NOMO-1 treated with DMSO at 0.1 percent for 48 hours (cell line): ENCODE data around the gene C6orf47.
"Not testable (repeated sequence)": the region's sequence is repeated elsewhere in the genome, so short reads cannot be mapped to it uniquely, and the experiment has no call there.

Source experiments
- DNase-seq: peaks from one replicate; lab custom pipeline; 2025; ENCODE audit not compliant: unreplicated experiment; lab: John Stamatoyannopoulos, UW

The C6orf47 gene, protein sequence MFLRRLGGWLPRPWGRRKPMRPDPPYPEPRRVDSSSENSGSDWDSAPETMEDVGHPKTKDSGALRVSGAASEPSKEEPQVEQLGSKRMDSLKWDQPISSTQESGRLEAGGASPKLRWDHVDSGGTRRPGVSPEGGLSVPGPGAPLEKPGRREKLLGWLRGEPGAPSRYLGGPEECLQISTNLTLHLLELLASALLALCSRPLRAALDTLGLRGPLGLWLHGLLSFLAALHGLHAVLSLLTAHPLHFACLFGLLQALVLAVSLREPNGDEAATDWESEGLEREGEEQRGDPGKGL

DNA sequence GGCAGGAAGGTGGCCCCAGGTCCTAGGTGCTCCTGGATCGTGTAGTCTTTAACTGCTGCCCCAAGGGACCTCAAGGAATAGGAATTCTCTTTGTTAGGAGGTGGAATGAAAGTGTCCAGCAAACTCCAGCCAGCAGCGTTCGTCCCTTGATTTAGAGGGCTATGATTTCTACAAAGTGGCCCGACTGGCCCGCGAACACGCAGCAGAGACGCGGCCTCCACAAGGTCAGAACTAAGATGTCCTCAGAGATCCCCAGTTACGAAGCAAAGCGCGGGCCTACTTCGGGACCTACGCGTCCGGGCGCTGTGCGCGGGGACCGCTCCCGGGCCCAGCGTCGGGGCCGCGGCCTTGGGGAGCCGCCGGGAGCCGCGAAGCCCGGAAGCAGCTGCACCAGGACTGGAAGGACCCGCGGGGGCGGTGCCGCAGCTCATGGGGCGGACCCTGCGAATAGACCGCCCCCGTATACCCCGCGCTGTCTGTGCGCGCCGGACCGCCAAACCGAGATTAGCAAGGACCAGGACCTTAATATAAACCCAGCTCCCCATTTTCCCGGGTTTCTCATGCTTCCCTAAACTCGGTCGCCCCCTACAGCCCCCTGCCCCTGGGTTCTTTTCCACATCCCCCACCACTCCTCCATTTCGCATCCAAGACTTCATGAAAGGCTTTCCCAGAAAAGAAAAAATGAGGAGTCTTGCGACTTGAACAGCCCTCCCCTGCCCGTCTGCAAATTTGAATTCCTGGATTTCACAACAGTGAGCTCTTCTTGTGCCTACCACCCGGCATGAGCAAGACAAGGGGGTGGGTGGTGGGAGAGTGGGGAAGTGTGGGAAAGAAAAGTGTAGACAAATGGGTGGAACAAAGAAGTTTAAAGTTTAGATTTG is at the start of gene C6orf47:
C6orf47 (minus strand) TSS at position 398 of the 881 bp plus-strand sequence. CDS start 831 bp downstream, outside the sequence.
- DNase-seq: peak; percentile 69

DNA sequence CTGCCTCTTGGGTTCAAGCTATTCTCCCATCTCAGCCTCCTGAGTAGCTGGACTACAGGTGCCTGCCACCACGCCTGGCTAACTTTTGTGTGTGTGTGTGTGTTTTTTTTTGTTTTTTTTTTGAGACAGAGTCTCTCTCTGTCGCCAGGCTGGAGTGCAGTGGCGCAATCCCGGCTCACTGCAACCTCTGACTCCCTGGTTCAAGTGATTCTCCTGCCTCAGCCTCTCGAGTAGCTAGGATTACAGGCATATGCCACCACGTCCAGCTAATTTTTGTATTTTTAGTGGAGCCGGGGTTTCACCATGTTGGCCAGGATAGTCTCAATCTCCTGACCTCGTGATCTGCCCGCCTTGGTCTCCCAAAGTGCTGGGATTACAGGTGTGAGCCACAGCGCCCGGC is 48.6 kb upstream of the C6orf47 start:
- not testable (repeated sequence) for DNase-seq

DNA sequence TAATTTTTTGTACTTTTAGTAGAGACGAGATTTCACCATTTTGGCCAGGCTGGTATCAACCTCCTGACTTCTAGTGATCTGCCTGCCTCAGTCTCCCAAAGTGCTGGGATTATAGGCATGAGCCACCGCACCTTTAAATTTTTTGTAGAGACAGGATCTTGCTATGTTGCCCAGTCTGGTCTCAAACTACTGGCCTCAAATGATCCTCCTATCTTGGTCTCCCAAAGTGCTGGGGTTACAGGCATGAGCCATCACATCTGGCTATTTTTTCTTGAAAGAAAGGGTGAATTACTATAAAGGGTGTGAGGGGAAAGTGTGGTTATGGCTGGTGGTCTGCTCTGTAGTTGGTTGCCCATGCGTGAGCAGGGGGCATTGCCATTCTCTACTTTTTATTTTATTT is 47.6 kb upstream of the C6orf47 start:
- DNase-seq: no peak

DNA sequence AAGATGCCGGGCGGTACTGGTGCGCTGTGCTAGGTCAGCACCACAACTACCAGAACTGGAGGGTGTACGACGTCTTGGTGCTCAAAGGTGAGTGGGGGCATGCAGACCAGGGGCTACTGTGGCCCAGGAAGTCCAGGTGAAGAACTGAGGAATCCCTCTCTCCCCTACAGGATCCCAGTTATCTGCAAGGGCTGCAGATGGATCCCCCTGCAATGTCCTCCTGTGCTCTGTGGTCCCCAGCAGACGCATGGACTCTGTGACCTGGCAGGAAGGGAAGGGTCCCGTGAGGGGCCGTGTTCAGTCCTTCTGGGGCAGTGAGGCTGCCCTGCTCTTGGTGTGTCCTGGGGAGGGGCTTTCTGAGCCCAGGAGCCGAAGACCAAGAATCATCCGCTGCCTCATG is 47.1 kb upstream of the C6orf47 start:
- no peak for DNase-seq

DNA sequence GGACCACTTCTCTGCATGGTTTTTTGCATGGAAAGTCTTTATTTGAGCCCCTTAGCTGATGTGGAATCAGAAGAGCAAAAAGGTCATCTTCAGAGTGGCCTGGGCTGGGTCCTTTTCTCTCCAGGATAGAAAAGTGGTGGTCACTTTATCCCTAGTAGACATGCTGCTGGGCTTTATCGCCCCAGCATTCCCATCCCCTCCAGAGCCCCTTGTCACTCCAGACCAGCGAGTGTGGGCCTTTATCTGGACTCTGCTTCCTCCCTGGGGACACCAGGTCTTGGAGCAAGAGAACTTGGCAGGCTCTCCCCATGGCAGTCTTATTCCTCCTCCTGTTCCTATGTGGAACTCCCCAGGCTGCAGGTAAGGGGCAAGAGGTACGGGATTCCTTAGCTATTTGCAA is 46.0 kb upstream of the C6orf47 start, which contains the start of gene LY6G6F:
LY6G6F (plus strand) TSS at position 268 of the 400 bp plus-strand sequence; CDS start at position 309, 41 bp downstream.
- no peak for DNase-seq

DNA sequence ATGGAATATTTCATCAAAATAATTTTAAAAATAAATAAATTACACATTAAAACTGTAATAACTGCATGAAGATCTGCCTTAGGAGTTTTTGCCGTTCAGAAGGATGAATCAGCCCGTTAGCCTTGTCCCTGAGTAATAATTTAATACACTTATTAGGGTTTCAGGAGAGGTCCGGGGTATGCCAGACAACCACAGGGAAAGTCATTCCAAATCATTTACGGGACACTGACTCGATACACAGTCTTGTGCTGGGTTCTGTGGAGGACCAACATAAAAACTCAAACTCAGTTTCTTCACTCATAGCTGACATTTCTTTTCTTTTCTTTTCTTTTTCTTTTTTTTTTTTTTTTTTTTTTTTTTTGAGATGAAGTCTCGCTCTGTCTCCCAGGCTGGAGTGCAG is 45.4 kb upstream of the C6orf47 start:
- DNase-seq: no peak

DNA sequence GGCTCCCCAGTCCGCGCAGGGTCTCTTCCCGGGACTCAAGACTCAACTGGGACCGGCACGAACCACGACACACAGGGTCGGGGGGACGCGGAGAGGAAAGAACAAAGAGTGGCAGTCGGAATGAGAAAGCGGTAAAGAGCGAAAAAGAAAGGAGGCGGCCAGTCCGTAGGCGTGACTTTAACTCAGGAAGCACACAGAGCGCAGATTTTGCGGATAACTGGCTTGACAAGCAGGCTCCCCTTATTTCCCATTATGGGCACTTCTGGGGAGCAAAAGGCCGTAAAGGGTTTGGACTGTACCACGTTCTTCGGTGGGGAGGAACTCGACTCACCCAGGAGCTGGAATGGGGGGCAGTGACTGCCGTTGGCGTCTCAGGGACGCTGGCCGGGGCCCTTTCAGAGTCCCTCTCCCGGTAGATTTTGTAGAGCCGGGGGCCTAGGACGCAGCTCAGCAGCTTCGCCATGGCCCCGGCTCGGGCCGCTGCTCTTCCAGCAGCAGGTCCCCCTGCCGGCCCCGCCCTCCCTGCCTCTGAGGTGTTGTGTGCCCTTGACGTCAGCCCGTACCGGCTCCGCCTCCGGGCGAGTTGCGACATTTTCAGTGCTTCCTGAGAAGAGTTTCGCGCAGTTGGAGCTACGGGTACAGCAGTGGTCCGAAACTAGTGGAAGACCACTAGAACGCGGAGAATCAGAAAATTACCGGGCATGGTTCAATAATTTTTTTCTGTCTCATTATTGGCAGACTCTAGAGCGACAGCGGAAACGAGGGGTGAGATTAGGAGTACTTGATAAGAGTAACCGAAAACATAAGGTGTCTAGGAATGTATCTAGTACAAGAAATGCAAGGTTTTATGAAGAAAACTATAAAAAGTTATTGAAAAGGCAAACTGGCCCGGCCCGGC is 42.5 kb upstream of the C6orf47 start, which contains the start of gene ABHD16A:
ABHD16A (minus strand) TSS at position 506 of the 898 bp plus-strand sequence; CDS start at position 463, 43 bp downstream.
- DNase-seq: peak; percentile 98

DNA sequence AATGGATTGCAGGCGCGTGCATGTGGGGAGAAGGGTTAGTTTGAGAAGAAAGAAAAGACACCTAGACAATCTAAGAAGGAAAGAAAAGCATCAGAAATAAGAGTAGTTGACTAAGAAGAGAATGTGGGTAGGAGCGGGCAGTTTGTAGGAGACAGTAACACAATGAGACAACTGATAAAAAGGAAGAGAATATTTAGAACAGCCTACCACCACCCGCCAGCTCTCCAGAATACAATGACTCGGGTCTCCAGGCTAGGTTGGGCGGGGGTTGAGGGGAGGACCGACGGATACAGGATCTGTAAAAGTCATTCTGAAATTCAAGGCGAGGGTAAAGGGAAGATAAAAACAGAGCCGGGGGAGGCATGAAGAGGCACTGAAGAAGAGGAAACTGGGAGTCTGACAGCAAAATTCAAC is 41.8 kb upstream of the C6orf47 start:
- no peak for DNase-seq

DNA sequence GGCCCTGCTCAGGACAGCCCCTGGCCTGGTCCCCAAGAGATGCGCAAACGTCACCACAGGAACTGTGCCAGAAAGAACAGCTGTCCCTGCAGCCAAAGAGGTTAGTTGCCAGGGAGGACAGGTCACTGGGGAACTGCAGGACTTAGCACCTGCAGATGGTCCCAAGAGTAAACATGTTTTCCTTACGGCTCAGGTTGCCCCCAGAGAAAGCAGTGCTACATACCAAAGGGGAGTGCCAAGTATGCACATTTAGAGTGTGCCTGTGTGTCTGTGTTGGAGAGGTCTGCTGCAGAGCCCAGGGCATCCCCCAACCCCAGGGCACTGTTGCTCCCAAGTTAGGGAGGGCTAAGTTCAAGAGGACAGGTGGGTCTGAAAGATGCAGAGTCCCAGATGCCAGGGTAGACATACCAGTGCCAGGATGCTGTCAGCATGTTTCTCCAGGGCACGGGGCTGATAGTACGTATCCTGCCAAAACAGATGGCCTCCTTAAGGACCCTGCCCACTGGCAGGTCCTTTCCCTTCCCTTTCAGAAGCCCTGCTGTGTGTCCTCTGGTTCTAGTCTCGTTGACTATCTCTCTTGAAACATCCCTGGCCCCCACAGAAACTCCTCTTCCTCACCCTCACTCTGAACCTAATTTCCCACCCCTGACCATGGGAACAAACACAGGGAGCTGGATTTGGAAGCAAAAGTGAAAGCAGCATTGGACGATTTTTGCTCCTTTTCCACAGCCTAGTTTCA is 41.3 kb upstream of the C6orf47 start:
- DNase-seq: no peak

DNA sequence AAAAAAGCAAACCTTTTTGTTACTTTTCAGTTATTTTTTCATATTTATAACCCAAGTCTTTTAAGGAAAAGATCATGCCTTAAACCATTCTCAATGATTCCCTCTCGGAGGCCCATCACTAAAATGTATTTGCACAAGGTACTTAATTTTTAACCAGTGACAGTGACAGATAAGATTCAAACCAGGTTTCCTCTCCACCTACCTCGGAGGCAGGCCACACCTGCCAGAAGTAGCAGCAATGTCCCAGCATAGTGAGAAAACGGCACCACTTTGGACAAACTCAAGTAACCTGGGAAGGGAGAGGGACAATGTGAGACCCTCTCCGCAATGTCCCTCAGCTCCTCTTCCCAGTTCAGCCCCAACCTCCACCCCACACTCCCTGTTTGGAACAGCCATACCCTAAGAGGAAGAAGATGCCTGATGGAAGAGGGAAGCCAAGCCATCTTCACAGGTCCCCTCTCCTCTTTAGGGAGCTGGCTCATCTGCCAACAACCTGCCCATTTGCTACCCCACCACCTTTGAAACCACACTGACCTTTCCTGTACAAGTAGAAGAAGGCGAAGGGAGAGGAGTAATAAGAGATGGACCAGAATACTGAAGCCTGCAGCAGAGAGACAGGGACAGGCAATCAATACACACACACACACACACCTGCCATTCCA is 40.3 kb upstream of the C6orf47 start:
- no peak for DNase-seq

DNA sequence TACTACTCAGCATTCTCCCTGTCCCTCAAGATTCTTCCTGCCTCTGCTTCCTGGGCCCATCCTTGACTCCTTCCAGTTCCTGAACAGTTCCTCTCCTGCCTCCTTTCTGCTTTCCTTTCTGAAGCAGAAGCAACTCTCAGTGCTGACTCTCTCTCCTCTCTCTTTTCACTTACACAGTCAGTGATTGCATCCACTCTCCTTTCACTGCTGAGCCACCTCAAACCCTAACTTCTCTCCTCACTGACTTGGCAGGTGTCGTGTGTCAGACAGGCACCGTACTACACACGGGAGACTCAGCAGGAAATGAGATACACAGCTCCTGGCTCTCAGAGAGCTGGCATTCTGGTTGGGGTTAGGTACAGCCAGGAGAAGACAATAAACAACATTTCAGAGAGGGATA is 37.0 kb upstream of the C6orf47 start:
- DNase-seq: no peak

DNA sequence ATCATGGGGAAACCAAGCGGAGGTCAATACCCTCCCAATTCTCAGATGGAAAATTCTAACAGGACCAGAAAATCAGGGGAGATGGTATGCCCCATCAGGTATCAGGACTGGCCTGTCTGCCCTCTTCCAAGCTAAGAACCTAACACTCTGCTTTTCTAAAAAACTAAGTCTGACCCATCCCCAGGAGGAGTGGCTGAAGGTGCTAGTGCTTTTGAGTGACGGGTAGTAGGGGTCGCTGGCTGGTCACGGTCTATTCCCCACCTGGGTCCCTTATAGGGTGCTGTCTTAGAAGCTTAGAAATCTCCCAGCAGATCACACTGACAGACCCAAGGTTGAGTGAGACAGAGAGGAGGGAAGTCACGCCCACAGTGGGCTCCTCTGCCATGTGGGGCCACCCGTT is 33.0 kb upstream of the C6orf47 start:
- no peak for DNase-seq

DNA sequence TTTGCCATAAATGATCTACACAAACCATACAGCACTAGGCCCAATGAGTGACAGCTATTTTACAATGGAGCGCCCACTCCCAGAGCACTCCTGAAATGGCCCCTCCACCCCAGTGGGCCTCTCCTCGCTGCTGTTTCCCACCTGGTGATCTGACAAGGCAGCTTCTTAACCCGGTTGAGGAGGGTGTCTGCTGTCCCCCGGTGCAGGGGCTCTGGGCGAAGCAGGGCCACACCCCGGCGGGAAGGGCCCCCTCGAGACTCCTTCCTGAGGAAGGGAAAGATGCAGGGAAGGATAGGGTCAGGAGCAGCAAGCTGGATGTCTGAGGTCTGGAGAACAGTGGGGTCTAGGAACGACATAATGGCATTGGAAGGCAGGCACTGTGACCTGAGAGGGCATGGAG is 32.3 kb upstream of the C6orf47 start:
- no peak for DNase-seq

DNA sequence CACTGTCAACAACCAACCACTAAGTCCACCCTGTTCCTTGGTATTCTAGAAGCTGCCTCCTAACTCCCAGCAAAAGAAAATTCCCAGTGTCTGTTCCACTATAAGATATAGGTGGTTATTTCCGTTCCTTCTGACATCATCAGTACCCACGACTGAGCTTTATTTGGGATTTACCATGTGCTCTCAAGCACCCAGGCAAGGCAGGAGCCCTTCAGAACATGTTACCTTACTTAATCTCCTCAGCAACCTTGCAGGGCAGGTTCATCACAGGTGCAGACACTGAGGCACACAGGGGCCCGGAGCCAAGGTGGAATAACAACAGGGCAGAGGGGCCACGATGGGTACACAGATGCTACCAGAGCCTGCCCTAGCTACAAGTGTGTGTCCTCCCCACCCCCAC is 31.8 kb upstream of the C6orf47 start:
- no peak for DNase-seq

DNA sequence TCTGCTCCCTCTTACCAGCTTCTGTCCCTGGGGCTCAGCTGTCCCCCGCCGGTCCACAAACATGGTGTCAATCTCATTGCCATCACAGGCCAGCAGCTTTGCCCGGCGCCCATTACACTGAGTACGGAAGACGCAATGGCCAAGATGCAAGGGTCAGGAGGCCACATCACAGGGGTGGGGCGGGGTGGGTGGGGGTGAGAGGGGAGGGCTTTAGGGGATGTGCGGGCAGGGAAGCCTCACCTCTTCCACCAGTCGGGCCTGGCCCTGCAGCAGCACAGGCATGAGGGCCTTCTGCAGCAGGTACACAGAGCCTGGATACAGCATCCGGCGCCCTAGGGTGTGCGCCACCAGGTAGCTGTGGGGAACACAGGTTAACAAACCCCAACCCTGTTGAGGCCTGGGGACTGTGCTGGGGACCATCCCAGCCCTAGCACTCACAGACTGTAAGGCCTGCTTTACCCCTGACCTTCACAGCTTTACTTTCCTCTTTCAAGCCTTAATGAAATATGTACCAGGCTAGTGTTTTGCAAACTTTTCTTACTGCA is 31.1 kb upstream of the C6orf47 start:
- DNase-seq: no peak

DNA sequence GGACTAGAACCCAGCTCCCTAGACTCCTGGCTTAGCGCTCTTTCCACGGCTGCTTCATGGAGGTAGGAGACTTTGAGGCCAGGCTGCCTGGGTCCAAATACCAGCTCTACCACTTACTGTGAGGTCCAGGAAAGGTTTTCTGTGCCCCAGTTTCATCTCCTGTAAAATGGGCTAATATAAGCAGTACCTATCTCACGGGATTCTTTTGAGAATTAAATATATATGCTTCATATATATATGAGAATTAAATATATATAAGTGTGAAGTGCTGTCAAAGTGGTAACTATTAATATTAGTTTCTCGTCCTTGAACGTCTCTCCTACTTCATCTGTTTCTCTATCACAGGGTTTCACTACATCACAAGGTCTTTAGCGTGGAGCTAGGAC is 30.5 kb upstream of the C6orf47 start:
- DNase-seq: no peak

DNA sequence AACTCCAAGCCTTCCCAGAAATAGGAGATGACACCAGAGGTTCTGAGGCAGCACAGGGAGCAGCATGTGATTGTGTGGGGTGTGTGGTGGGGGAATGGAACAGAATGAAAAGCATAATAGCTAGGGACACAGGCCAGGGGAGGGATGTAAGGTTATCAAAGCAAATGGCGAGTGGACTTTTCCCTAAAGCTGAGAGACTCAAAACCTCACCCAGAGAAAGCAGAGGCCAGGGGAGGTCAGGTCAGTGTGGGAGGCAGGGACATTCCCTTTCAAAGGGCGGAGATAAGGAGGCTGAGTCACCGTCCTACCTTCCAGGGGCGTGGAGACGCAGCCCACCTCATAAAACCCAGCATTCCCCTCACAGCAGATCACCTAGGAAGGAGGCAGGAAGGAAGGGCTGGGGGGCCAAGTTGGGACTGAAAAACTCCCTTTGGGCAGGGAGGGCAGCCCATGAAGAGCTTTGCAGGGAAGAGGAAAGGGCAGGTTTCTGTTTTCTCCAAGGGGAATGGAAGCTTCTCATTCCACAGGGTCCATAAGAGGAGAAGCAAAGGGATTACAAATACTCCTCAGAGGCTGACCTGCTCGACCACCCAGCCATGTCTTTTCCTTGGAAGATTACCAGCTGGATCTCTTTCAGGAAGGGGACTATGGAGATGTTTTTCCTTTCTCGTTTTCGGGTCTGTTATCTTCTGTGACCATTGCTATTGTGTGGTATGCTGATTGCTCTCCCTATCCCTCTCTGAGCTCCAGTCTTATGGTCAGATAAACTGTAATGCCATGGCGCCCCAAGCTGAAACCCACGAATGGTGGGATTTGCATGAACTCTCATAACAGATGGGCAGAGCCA is 29.9 kb upstream of the C6orf47 start:
- no peak for DNase-seq

DNA sequence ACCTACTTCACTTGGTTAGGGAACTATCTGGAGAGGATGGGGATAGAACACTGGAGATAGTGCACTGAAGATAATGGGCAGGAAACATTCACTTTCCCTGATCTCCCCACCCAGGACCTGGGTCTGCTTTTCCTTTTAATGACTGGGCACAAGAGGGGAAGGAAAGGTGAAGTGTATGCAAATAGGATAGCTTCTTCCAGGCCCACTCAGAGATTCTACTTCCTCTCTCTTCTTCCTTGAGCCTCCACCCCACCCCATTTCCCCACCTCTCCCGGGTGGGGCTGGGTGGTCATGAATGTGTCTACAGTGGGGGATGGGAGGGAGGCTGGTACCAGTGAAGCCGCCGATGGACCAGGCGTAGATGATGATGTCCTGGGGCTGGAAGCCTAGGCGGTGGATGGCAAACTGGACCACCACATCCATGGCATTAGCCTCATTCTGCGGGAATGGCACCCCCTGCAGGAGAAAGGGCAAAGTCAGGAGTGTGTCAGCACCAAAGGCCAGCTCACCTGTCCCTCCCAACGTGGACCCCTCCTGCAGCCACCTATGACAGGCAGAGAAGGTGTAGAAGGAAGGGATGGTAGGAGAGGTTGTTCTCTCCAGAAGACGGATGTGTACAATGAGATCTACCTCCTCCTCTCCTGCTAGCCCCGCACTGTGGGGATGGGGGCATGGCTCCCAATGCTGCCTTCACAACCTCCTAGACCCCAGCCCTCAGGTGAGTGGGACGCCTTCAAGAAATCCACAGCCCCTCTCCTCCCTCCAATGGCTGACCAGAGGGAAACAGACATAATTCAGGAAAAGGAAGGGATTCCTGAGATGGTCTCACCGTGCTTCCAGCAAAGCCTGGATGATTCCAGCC is 28.9 kb upstream of the C6orf47 start:
- no peak for DNase-seq
